ENCODE data around the gene FAM167B. TPM values are rescaled to one million over a fixed set of nuclear protein-coding genes. Genes with fewer than 3 reads are reported as not detected.
A peak's percentile ranks its signal among the peaks of the same experiment; 100 is the strongest.

The FAM167B gene
- total RNA-seq, 1 experiment from 2014 or later, result not detected

DNA sequence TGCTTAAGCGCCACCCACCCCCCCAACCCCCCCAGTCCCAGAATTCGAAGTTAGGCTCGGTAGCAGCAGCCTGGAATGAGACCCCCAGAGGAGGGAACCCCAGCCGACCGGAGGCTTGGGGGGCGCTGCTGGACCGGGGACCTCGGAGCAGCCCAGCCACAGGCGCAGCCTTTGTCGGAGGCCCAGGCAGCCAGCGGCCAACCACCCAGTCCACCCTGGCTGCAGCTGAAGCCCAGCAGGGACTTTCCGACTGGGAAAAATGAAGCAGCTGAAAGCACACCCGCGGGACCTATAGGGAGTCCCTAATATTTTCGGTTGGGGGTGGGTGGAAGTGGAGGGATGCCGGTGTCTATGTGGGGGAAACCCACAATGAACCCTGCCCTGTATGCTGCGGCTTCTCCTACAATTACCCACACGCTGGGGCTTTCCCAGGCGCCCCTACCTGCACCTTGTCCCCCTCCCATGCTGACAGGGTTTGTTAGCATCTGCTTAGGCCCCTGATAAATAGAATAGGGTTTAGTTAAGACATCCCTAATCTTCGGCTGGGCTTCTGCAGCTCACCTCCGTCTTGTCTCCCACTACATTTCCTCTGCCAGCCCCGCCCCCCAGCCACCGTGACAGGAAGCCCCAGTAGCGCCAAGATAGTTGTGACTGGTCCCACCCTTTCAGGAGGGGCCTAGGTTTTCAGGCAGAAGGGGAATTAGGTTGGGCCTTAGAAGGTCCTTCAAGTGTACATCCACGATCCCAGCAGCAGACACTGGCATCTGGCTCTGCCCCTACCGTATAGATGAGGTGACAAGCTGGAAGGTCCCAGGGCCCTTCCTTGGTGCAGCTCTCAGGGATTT is 45.8 kb upstream of the FAM167B start:
- Mint-ChIP-seq H3K4me3 (ENCODE audit: unreplicated experiment) (peak overlapping the region; percentile 71), H3K27me3 (ENCODE audit: insufficient read depth, unreplicated experiment) (no peaks in the 10 kb centered on the region), H3K9me3 (ENCODE audit: unreplicated experiment) (no peaks in the 10 kb centered on the region), H3K36me3 (ENCODE audit: insufficient read depth, unreplicated experiment) (peaks cover 31% of the 10 kb centered on the region), H3K4me1 (ENCODE audit: insufficient read depth, unreplicated experiment) (peaks cover 18% of the 10 kb centered on the region), H3K27ac (ENCODE audit: low read depth, unreplicated experiment) (no peak overlapping the region)
- POLR2A ChIA-PET, result interaction anchor here (0.7 to 1.2 kb wide), 5 partner anchors 8 to 434 kb away, joined by 3 to 4 read pairs (median 3); partner anchors contain the start of genes BSDC1 and DCDC2B
- TF ChIP-seq, protein P1, sequence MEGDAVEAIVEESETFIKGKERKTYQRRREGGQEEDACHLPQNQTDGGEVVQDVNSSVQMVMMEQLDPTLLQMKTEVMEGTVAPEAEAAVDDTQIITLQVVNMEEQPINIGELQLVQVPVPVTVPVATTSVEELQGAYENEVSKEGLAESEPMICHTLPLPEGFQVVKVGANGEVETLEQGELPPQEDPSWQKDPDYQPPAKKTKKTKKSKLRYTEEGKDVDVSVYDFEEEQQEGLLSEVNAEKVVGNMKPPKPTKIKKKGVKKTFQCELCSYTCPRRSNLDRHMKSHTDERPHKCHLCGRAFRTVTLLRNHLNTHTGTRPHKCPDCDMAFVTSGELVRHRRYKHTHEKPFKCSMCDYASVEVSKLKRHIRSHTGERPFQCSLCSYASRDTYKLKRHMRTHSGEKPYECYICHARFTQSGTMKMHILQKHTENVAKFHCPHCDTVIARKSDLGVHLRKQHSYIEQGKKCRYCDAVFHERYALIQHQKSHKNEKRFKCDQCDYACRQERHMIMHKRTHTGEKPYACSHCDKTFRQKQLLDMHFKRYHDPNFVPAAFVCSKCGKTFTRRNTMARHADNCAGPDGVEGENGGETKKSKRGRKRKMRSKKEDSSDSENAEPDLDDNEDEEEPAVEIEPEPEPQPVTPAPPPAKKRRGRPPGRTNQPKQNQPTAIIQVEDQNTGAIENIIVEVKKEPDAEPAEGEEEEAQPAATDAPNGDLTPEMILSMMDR (IDR thresholded peaks at IDR 0.05; ENCODE audit: unreplicated experiment), result no peak
- BruUV-seq (replicated peaks), result no TSS peak
- intact Hi-C loops (cut with micrococcal nuclease), result no loop called here
- DNase-seq (ENCODE audit: unreplicated experiment), result no peak
- CTCF ChIA-PET, result interaction anchor here (0.6 to 1.5 kb wide), 2 partner anchors 14 to 1018 kb away, joined by 3 to 4 read pairs; no protein-coding TSS in a partner anchor

- Mint-ChIP-seq H3K9me3 (ENCODE audit: unreplicated experiment) (no peaks in the 10 kb centered on the region), H3K4me1 (ENCODE audit: insufficient read depth, unreplicated experiment) (peaks cover 20% of the 10 kb centered on the region), H3K36me3 (ENCODE audit: insufficient read depth, unreplicated experiment) (peaks cover 23% of the 10 kb centered on the region), H3K27ac (ENCODE audit: low read depth, unreplicated experiment) (peak overlapping the region; percentile 95), H3K4me3 (ENCODE audit: unreplicated experiment) (peak overlapping the region; percentile 78), H3K27me3 (ENCODE audit: insufficient read depth, unreplicated experiment) (no peaks in the 10 kb centered on the region)
- TF ChIP-seq, protein P1 (IDR thresholded peaks at IDR 0.05; ENCODE audit: unreplicated experiment), result no peak
- ChIA-PET CTCF (interaction anchor here (0.5 to 2.3 kb wide), 3 partner anchors 9 to 23 kb away, joined by 4 to 12 read pairs (median 5); no protein-coding TSS in a partner anchor), POLR2A (interaction anchor here (0.6 to 3.0 kb wide), 10 partner anchors 7 to 190 kb away, joined by 3 to 19 read pairs (median 5); partner anchors contain the start of gene KPNA6)
- DNase-seq (ENCODE audit: unreplicated experiment), result no peak
- intact Hi-C loops (cut with micrococcal nuclease), result no loop called here
- BruUV-seq (replicated peaks), result no TSS peak
These were observed 42.1 kb upstream of the FAM167B start for GRCh38 chr1:32204943-32205361.

GRCh38 chr1:32205401-32206370 is 41.3 kb upstream of the FAM167B start, which contains the start of gene IQCC:
TSS of gene IQCC (plus strand) at chr1:32205671. CDS start at chr1:32205682, 11 bp downstream.
- intact Hi-C loops (cut with micrococcal nuclease), result no loop called here
- H3K4me3 Mint-ChIP-seq (ENCODE audit: unreplicated experiment), result peak within 1 kb of the TSS; percentile 78
- no peaks in the 10 kb centered on the region for H3K27me3 Mint-ChIP-seq (ENCODE audit: insufficient read depth, unreplicated experiment)
- H3K36me3 Mint-ChIP-seq (ENCODE audit: insufficient read depth, unreplicated experiment), result peaks cover 23% of the 10 kb centered on the region
- TF ChIP-seq, protein P1 (IDR thresholded peaks at IDR 0.05; ENCODE audit: unreplicated experiment), result no peak
- CTCF ChIA-PET, result interaction anchor here (0.5 to 2.3 kb wide), 5 partner anchors 8 to 170 kb away, joined by 3 to 12 read pairs (median 4); no protein-coding TSS in a partner anchor
- DNase-seq (ENCODE audit: unreplicated experiment), result peak; percentile 83
- H3K4me1 Mint-ChIP-seq (ENCODE audit: insufficient read depth, unreplicated experiment), result peaks cover 15% of the 10 kb centered on the region
- POLR2A ChIA-PET, result interaction anchor here (0.6 to 3.0 kb wide), 18 partner anchors 8 to 191 kb away, joined by 3 to 19 read pairs (median 4); partner anchors contain the start of genes EIF3I, KPNA6, TMEM234 and TXLNA
- H3K9me3 Mint-ChIP-seq (ENCODE audit: unreplicated experiment), result no peaks in the 10 kb centered on the region
- H3K27ac Mint-ChIP-seq (ENCODE audit: low read depth, unreplicated experiment), result peak within 1 kb of the TSS; percentile 95
- BruUV-seq (replicated peaks), result TSS peak; percentile 60

All from MCF 10A (cell line).